Astrocyte (in vitro differentiated cells and primary cell): ENCODE data around the gene DNAJC5. TPM values are rescaled to one million over a fixed set of nuclear protein-coding genes. Genes with fewer than 3 reads are reported as not detected.

Experiments
- DNase-seq: peaks from one replicate; pipeline ENCODE4 v3.0.0-alpha.2; 2010; ENCODE audit warnings: low read depth
- FAIRE-seq: peaks from 2 replicates; lab custom pipeline; 2011; peaks lifted over from hg19 to GRCh38; lab: Jason Lieb, UNC
- H2AFZ ChIP-seq: 2 replicates; pipeline ENCODE4 v1.6.0; 2012; ENCODE audit warnings: low read depth, low read length, inconsistent platforms
- H3K27ac ChIP-seq: 2 replicates; pipeline ENCODE4 v1.5.1; 2011; ENCODE audit warnings: low read depth, low read length, inconsistent platforms
- H3K27me3 ChIP-seq: 2 replicates; pipeline ENCODE4 v1.6.0; 2011; ENCODE audit warnings: low read length, inconsistent platforms; ENCODE audit not compliant: insufficient read depth
- H3K36me3 ChIP-seq: 2 replicates; pipeline ENCODE4 v1.5.1; 2011; ENCODE audit warnings: low read length, inconsistent platforms; ENCODE audit not compliant: insufficient read depth
- H3K4me1 ChIP-seq: 2 replicates; pipeline ENCODE4 v1.5.1; 2011; ENCODE audit warnings: low read length, inconsistent platforms; ENCODE audit not compliant: insufficient read depth
- H3K4me2 ChIP-seq: 2 replicates; pipeline ENCODE4 v1.6.0; 2012; ENCODE audit warnings: low read length, inconsistent platforms
- H3K4me3 ChIP-seq: 2 replicates; pipeline ENCODE4 v1.5.1; 2011; ENCODE audit warnings: low read depth, mild to moderate bottlenecking, low read length, inconsistent platforms; ENCODE audit not compliant: insufficient read depth
- H3K79me2 ChIP-seq: 2 replicates; pipeline ENCODE4 v1.6.0; 2012; ENCODE audit warnings: mild to moderate bottlenecking, low read length, inconsistent platforms; ENCODE audit not compliant: insufficient read depth
- H3K9ac ChIP-seq: 2 replicates; pipeline ENCODE4 v1.6.0; 2012; ENCODE audit warnings: mild to moderate bottlenecking, low read length, inconsistent platforms
- H3K9me3 ChIP-seq: 2 replicates; pipeline ENCODE4 v1.5.1; 2012; ENCODE audit warnings: low read depth, mild to moderate bottlenecking, low read length, inconsistent platforms; ENCODE audit not compliant: insufficient read depth
- H4K20me1 ChIP-seq: 2 replicates; pipeline ENCODE4 v1.6.0; 2012; ENCODE audit warnings: low read length, inconsistent platforms; ENCODE audit not compliant: insufficient read depth
- H3K27ac Mint-ChIP-seq: one replicate; pipeline ENCODE4 v1.8.0; 2021; ENCODE audit warnings: mild to moderate bottlenecking, mixed read lengths; ENCODE audit not compliant: unreplicated experiment
- H3K27me3 Mint-ChIP-seq: one replicate; pipeline ENCODE4 v1.8.0; 2021; ENCODE audit warnings: low read depth, mixed read lengths; ENCODE audit not compliant: unreplicated experiment
- H3K36me3 Mint-ChIP-seq: one replicate; pipeline ENCODE4 v1.8.0; 2021; ENCODE audit warnings: low read depth, mixed read lengths; ENCODE audit not compliant: unreplicated experiment
- H3K4me1 Mint-ChIP-seq: one replicate; pipeline ENCODE4 v1.8.0; 2021; ENCODE audit warnings: low read depth, mixed read lengths; ENCODE audit not compliant: unreplicated experiment
- H3K4me3 Mint-ChIP-seq: one replicate; pipeline ENCODE4 v1.8.0; 2021; ENCODE audit warnings: mild to moderate bottlenecking, moderate library complexity, mixed read lengths; ENCODE audit not compliant: unreplicated experiment
- H3K9me3 Mint-ChIP-seq: one replicate; pipeline ENCODE4 v1.8.0; 2021; ENCODE audit warnings: mild to moderate bottlenecking, mixed read lengths; ENCODE audit not compliant: unreplicated experiment
- EZH2 ChIP-seq: IDR thresholded peaks from 2 replicates; pipeline ENCODE4 v1.6.1; 2012; ENCODE audit warnings: mild to moderate bottlenecking, low read length, inconsistent platforms; ENCODE audit not compliant: insufficient read depth
- total RNA-seq: library from RNA; stranded (reverse); gene quantifications from 2 replicates; pipeline ENCODE4 v1.2.1, GENCODE V29; 2021
- TF ChIP-seq, protein P1 (sequence below): IDR thresholded peaks from 2 replicates; pipeline ENCODE4 v1.5.1; 2011; ENCODE audit warnings: low read depth, mild to moderate bottlenecking, inconsistent platforms, low read length, moderate library complexity; ENCODE audit not compliant: insufficient read depth

The DNAJC5 gene
- total RNA-seq, 1 donor from 2014 or later = 64.6 TPM

- H3K9me3 Mint-ChIP-seq = no peaks in the 10 kb centered on the region
- H3K36me3 ChIP-seq = peaks cover 7% of the 10 kb centered on the region
Measured at GRCh38 chr20:63963348-63963741, 68.4 kb downstream of the DNAJC5 start.

GRCh38 chr20:63963784-63964301 lies 68.9 kb downstream of the DNAJC5 start:
- H3K4me1 Mint-ChIP-seq = peaks cover 2% of the 10 kb centered on the region
- Histone ChIP-seq H2AFZ (no peak overlapping the region), H3K9me3 (peaks cover 39% of the 10 kb centered on the region), H3K27ac (no peak overlapping the region), H3K79me2 (peaks cover 19% of the 10 kb centered on the region), H3K9ac (no peak overlapping the region), H3K27me3 (no peaks in the 10 kb centered on the region), H3K4me1 (peaks cover 4% of the 10 kb centered on the region), H3K4me2 (no peak overlapping the region), H4K20me1 (no peaks in the 10 kb centered on the region), H3K4me3 (no peak overlapping the region), H3K36me3 (peaks cover 7% of the 10 kb centered on the region)
- DNase-seq (no peak), FAIRE-seq (no peak)
- H3K27ac Mint-ChIP-seq = no peak overlapping the region
- no peaks in the 10 kb centered on the region for H3K9me3 Mint-ChIP-seq
- H3K27me3 Mint-ChIP-seq = no peaks in the 10 kb centered on the region
- TF ChIP-seq, protein P1, sequence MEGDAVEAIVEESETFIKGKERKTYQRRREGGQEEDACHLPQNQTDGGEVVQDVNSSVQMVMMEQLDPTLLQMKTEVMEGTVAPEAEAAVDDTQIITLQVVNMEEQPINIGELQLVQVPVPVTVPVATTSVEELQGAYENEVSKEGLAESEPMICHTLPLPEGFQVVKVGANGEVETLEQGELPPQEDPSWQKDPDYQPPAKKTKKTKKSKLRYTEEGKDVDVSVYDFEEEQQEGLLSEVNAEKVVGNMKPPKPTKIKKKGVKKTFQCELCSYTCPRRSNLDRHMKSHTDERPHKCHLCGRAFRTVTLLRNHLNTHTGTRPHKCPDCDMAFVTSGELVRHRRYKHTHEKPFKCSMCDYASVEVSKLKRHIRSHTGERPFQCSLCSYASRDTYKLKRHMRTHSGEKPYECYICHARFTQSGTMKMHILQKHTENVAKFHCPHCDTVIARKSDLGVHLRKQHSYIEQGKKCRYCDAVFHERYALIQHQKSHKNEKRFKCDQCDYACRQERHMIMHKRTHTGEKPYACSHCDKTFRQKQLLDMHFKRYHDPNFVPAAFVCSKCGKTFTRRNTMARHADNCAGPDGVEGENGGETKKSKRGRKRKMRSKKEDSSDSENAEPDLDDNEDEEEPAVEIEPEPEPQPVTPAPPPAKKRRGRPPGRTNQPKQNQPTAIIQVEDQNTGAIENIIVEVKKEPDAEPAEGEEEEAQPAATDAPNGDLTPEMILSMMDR = no peak
- no peak for TF ChIP-seq EZH2
- H3K4me3 Mint-ChIP-seq = no peak overlapping the region
- peaks cover 2% of the 10 kb centered on the region for H3K36me3 Mint-ChIP-seq

More at GRCh38 chr20:63963348-63963741, 68.4 kb downstream of the DNAJC5 start:
- Histone ChIP-seq H3K27ac (no peak overlapping the region), H3K4me3 (no peak overlapping the region), H2AFZ (no peak overlapping the region), H3K4me1 (no peaks in the 10 kb centered on the region), H3K27me3 (no peaks in the 10 kb centered on the region), H4K20me1 (no peaks in the 10 kb centered on the region), H3K9me3 (peaks cover 38% of the 10 kb centered on the region), H3K9ac (no peak overlapping the region), H3K79me2 (peaks cover 14% of the 10 kb centered on the region), H3K4me2 (no peak overlapping the region)
- H3K27ac Mint-ChIP-seq = no peak overlapping the region
- H3K4me1 Mint-ChIP-seq = no peaks in the 10 kb centered on the region
- FAIRE-seq (no peak), DNase-seq (no peak)
- no peak overlapping the region for H3K4me3 Mint-ChIP-seq
- TF ChIP-seq, protein P1 = no peak
- TF ChIP-seq EZH2 = no peak
- peaks cover 2% of the 10 kb centered on the region for H3K36me3 Mint-ChIP-seq
- H3K27me3 Mint-ChIP-seq = no peaks in the 10 kb centered on the region

DNA sequence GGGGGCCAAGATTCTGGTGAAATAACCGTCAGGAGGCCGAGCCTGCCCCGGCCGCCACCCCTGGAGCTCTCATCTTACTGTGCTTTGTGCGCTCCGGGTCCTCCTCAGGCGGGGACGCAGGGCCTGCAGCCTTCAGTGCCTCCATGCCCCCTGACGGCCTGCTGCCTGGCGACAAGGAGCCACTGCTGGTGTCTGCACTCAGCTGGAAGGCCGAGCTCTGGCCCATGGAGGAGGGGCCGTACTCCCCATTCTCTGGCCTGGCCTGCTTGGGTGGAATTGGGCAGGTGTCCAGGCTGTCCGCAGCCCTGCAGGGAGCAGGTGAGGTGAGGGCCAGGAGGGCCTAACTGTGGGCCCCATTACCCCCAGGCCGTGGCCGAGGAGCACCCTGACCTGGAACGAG lies 69.5 kb downstream of the DNAJC5 start:
- no peaks in the 10 kb centered on the region for H3K27me3 ChIP-seq
- no peaks in the 10 kb centered on the region for H3K9me3 Mint-ChIP-seq
- H3K36me3 Mint-ChIP-seq = peaks cover 2% of the 10 kb centered on the region
- no peak overlapping the region for H3K4me3 ChIP-seq
- no peak overlapping the region for H3K4me2 ChIP-seq
- H3K79me2 ChIP-seq = peaks cover 24% of the 10 kb centered on the region
- FAIRE-seq (no peak), DNase-seq (no peak)
- no peak overlapping the region for H3K27ac ChIP-seq
- no peaks in the 10 kb centered on the region for H3K27me3 Mint-ChIP-seq
- no peak overlapping the region for H3K4me3 Mint-ChIP-seq
- H2AFZ ChIP-seq = no peak overlapping the region
- peaks cover 2% of the 10 kb centered on the region for H3K4me1 Mint-ChIP-seq
- H3K27ac Mint-ChIP-seq = no peak overlapping the region
- H3K4me1 ChIP-seq = peaks cover 8% of the 10 kb centered on the region
- peaks cover 7% of the 10 kb centered on the region for H3K36me3 ChIP-seq
- H3K9me3 ChIP-seq = peaks cover 39% of the 10 kb centered on the region
- TF ChIP-seq EZH2 = no peak
- TF ChIP-seq, protein P1 = no peak
- H4K20me1 ChIP-seq = no peaks in the 10 kb centered on the region
- no peak overlapping the region for H3K9ac ChIP-seq
